Transverse colon (tissue), 4 donors: ENCODE measurements around the gene THSD7A. TPM values are rescaled to one million over a fixed set of nuclear protein-coding genes. Genes with fewer than 3 reads are reported as not detected.

Experiments
- DNase-seq: peaks from one replicate; pipeline ENCODE4 v3.0.0-alpha.2; 2019
- H3K27ac ChIP-seq, 4 donors: fragments of 200-600 bp; sonication (generic); 2 replicates each; pipeline ENCODE4 v1.5.1; 2016 to 2018; ENCODE audit warnings: inconsistent platforms in 4 of 4
- H3K27me3 ChIP-seq: fragments of 200-600 bp; sonication (generic); 2 replicates; pipeline ENCODE4 v1.5.1; 2017; ENCODE audit warnings: inconsistent platforms
- H3K36me3 ChIP-seq, 4 donors: fragments of 200-600 bp; sonication (generic); 2 replicates each; pipeline ENCODE4 v1.5.1; 2017 to 2019; ENCODE audit warnings: inconsistent platforms in 4 of 4
- H3K4me1 ChIP-seq, 4 donors: fragments of 200-600 bp; sonication (generic); 2 replicates each; pipeline ENCODE4 v1.5.1; 2017 to 2020; ENCODE audit warnings: inconsistent platforms in 4 of 4
- H3K4me3 ChIP-seq, 4 donors: fragments of 200-600 bp; sonication (generic); 1 replicate in 1 of 4; 2 replicates in 3 of 4; pipeline versions ENCODE4 v1.5.1 to v1.6.1; 2017 to 2019; ENCODE audit warnings: inconsistent platforms in 4 of 4
- H3K9me3 ChIP-seq, 2 donors: fragments of 200-600 bp; sonication (generic); 2 replicates each; pipeline ENCODE4 v1.5.1; 2017 to 2019; ENCODE audit warnings: inconsistent platforms in 2 of 2
- EP300 ChIP-seq: sonication (generic); formaldehyde crosslinking; IDR thresholded peaks from one replicate; pipeline ENCODE4 v1.6.1; 2017; ENCODE audit warnings: antibody characterized with exemption, low read depth
- POLR2A ChIP-seq: fragments of 450-650 bp; IDR thresholded peaks from one replicate; pipeline ENCODE4 v1.6.1; 2016; ENCODE audit warnings: antibody characterized with exemption, mild to moderate bottlenecking, moderate library complexity
- POLR2AphosphoS5 ChIP-seq, 3 donors: sonication (generic); formaldehyde crosslinking; IDR thresholded peaks; one replicate each; pipeline ENCODE4 v1.6.1; 2016; ENCODE audit warnings: antibody characterized with exemption in 3 of 3
- WGBS, 2 donors: methylation state at CpG; one replicate each; pipeline ENCODE4 v1.1.5; 2018; ENCODE audit warnings: low coverage in 1 of 2; 5-methylcytosine and 5-hydroxymethylcytosine counted together
- in situ Hi-C, 4 donors: fragments of 200-750 bp; cut with MboI; loops; one replicate each; pipeline versions ENCODE4 v1.15.0 to v1.15.1; 2017; ENCODE audit warnings: low sequenced_read_pairs in 3 of 4, low pct_ligation_motif_present in 1 of 4, low pct_unique_long_range_greater_than_20kb in 1 of 4
- intact Hi-C: fragments of 100-400 bp; cut with DNase I; formaldehyde crosslinking; loops from one replicate; pipeline ENCODE4 v1.15.1; 2023; ENCODE audit warnings: low total_unique reads
- total RNA-seq, 4 donors: library from RNA; depleted of rRNA; stranded (reverse); fragments of >200 nt; gene quantifications; one replicate each; pipeline ENCODE4 v1.1.0, GENCODE V29; 2016
- TF ChIP-seq, protein P1 (sequence below), 5 experiments: fragments of 200-600 bp in 3 of 5; fragments of 450-650 bp in 2 of 5; sonication (generic) in 3 of 5; IDR thresholded peaks; 1 replicate in 2 of 5; 2 replicates in 3 of 5; pipeline ENCODE4 v1.5.1; 2016 to 2017; ENCODE audit warnings: antibody characterized with exemption in 5 of 5, inconsistent platforms in 3 of 5, mild to moderate bottlenecking in 2 of 5, moderate library complexity in 1 of 5

The THSD7A gene
- total RNA-seq, 4 donors from 2014 or later, result 1.9 to 18.9 (median 2.0) TPM

DNA sequence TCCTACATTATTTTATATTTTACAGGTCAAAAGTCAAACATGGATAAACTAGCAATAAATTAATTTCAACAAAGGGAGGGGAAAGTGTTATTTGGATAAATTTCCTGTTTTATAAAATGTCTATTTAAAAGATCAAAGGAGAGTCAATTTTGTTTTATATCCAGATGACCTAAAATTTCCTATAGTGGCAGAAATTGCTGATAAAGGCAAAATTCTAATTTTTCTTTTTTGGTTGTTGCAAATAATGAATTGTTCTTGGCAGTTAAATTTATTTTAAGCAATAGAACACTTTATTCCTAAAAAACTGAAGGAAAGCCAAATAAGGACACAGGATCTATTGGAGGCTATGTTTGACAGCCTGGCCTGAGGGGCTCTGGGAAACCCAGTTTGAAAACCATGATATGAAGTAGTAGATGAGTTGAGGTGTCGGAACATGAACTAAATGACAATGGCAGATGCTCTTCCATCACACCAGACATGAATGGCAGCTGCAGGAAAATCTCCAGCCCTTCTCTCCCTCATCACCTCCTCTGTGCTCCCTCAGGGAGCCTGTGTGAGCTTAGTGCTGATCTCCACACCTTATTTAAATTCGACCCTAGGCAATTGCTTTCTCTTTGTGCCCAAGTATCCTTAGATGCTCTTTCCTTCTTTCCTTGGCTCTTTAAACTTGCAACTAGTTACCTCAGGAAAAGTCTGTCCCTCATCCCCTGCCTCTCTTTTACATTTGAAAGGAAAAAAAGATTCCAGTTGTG, 395.0 kb downstream of the THSD7A start:
- Histone ChIP-seq H3K27ac (no peak overlapping the region), H3K9me3 (no peaks in the 10 kb centered on the region), H3K4me3 (no peak overlapping the region), H3K27me3 (no peaks in the 10 kb centered on the region), H3K4me1 (no peaks in the 10 kb centered on the region), H3K36me3 (no peaks in the 10 kb centered on the region)
- in situ Hi-C loops, result loop anchor here in 1 of 4 donors (10.0 to 25.0 kb wide), 2 partner anchors 625 to 888 kb away; no protein-coding TSS in a partner anchor
- no peak for TF ChIP-seq POLR2A
- TF ChIP-seq POLR2AphosphoS5 (IDR thresholded peaks at IDR 0.05), result no peak
- TF ChIP-seq, protein P1, sequence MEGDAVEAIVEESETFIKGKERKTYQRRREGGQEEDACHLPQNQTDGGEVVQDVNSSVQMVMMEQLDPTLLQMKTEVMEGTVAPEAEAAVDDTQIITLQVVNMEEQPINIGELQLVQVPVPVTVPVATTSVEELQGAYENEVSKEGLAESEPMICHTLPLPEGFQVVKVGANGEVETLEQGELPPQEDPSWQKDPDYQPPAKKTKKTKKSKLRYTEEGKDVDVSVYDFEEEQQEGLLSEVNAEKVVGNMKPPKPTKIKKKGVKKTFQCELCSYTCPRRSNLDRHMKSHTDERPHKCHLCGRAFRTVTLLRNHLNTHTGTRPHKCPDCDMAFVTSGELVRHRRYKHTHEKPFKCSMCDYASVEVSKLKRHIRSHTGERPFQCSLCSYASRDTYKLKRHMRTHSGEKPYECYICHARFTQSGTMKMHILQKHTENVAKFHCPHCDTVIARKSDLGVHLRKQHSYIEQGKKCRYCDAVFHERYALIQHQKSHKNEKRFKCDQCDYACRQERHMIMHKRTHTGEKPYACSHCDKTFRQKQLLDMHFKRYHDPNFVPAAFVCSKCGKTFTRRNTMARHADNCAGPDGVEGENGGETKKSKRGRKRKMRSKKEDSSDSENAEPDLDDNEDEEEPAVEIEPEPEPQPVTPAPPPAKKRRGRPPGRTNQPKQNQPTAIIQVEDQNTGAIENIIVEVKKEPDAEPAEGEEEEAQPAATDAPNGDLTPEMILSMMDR (IDR thresholded peaks at IDR 0.05), result no peak
- no peak for TF ChIP-seq EP300
- DNase-seq, result no peak
- WGBS, 2 donors, result 80 to 87% methylated on average over 2 of the region's 2 CpGs
- intact Hi-C loops, result no loop called here

DNA sequence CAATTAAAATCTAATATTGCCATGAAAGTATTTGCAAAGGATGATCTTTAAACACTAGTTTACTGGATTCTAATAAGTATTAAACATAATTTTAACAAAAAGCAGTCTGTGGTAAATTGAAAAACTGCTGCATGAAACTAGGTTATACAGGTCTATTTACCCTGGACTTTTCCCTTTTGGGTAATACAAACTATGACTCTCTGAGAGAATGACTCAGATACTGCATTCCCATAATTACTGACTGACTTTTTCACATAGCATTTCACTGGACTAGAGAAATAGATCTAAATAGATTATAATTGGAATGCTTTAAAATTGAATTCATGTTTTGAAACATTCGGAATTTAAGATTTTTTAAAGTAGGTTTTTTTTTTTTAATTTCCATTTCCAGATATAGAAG, 395.7 kb downstream of the THSD7A start:
- intact Hi-C loops, result no loop called here
- Histone ChIP-seq H3K4me3 (no peak overlapping the region), H3K27ac (no peak overlapping the region), H3K27me3 (no peaks in the 10 kb centered on the region), H3K4me1 (no peaks in the 10 kb centered on the region), H3K9me3 (no peaks in the 10 kb centered on the region), H3K36me3 (no peaks in the 10 kb centered on the region)
- TF ChIP-seq POLR2A (no peak), EP300 (no peak), POLR2AphosphoS5 (IDR thresholded peaks at IDR 0.05) (no peak)
- TF ChIP-seq, protein P1 (IDR thresholded peaks at IDR 0.05), result no peak
- 58 to 69% methylated on average over 1 of the region's 1 CpG for WGBS, 2 donors
- DNase-seq, result no peak
- in situ Hi-C loops, result loop anchor here in 1 of 4 donors (10.0 to 25.0 kb wide), 2 partner anchors 626 to 888 kb away; no protein-coding TSS in a partner anchor

DNA sequence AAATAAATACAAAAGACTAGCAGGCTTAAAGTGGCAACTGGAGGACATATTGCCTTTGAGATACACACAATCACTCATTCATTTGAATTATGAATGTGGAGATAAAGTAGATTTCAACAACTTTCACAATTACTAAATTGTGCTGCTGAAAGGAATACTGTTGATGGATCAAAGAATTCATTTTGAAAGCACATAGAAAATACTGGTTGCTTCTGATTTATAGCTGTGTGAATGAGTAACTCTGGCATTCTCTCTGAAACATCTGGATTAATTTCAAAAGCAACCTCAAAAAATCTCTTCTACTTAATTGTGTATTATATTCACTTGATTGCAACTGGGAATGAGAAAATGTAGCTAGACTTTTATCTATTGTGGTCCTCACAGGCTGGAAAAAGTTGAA, 397.6 kb downstream of the THSD7A start:
- Histone ChIP-seq H3K27ac (no peak overlapping the region), H3K4me1 (no peaks in the 10 kb centered on the region), H3K27me3 (no peaks in the 10 kb centered on the region), H3K36me3 (no peaks in the 10 kb centered on the region), H3K4me3 (no peak overlapping the region), H3K9me3 (no peaks in the 10 kb centered on the region)
- intact Hi-C loops (no loop called here), in situ Hi-C loops (loop anchor here in 1 of 4 donors (10.0 to 25.0 kb wide), 2 partner anchors 628 to 890 kb away; no protein-coding TSS in a partner anchor)
- no peak for DNase-seq
- no peak for TF ChIP-seq EP300
- no peak for TF ChIP-seq POLR2AphosphoS5 (IDR thresholded peaks at IDR 0.05)
- TF ChIP-seq, protein P1 (IDR thresholded peaks at IDR 0.05), result no peak

DNA sequence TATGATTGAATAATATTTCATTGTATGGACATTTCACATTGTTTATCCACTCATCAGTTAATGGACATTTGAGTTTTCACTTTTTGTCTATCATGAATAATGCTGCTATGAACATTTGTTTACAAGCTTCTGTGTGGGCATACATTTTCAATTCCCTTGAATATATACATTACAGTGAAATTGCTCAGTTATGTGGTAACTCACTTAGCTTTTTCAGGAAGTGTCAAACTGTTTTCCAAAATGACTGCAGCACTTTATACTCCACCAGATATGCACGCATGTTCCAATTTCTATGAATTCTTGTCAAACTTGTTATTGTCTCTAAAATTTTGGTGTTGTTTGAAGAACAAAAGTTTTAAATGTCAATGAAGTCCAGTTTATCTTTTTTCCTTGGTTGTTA, 401.2 kb downstream of the THSD7A start:
- H3K27ac ChIP-seq, result no peak overlapping the region
- H3K9me3 ChIP-seq, result no peaks in the 10 kb centered on the region
- intact Hi-C loops (no loop called here), in situ Hi-C loops (loop anchor here in 1 of 4 donors (10.0 to 25.0 kb wide), 2 partner anchors 631 to 894 kb away; no protein-coding TSS in a partner anchor)
- TF ChIP-seq, protein P1 (IDR thresholded peaks at IDR 0.05), result no peak
- no peak for TF ChIP-seq POLR2AphosphoS5 (IDR thresholded peaks at IDR 0.05)
- TF ChIP-seq EP300, result no peak
- no peak for TF ChIP-seq POLR2A
- 82 to 100% methylated on average over 1 of the region's 1 CpG for WGBS, 2 donors
- H3K4me3 ChIP-seq, result no peak overlapping the region
- DNase-seq, result no peak
- H3K4me1 ChIP-seq, result no peaks in the 10 kb centered on the region
- H3K27me3 ChIP-seq, result no peaks in the 10 kb centered on the region
- no peaks in the 10 kb centered on the region for H3K36me3 ChIP-seq
